Measurements from ENCODE around the gene PCDH9. TPM values are rescaled to one million over a fixed set of nuclear protein-coding genes. Genes with fewer than 3 reads are reported as not detected.

PCDH9 gene
- total and polyA plus RNA-seq, 2 of the 4 experiments (the other 2 are of a cell fraction) = 2.2 to 10.2 TPM

- TF ChIP-seq POLR2A (IDR thresholded peaks at IDR 0.05; ENCODE audit: low read depth, low read length) (no peak), BHLHE40 (IDR thresholded peaks at IDR 0.05; ENCODE audit: low read depth, low read length) (0 out of 2 replicates have a peak, but pooled peaks have one; percentile 8)
Observed at GRCh38 chr13:67048084-67048820, 181.9 kb downstream of the PCDH9 start (continued).

DNA sequence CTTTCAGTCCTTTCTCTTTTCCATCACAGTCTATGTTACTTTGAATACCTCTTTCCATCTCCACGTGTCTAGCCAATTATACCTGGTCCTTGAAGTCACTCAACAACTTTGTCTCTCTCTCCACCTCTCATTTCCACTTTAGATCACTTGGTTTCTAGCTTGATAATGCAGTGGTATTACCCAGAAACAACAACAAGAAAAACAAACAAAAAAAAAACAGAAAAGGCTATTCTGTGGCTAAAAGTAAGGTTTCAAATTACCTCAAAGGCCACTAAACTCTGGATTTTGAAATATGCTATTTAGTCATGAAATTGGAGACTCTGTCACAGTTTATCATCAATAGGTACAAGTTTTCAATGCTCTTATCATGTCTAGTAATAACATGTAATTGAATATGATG, 184.8 kb downstream of the PCDH9 start:
- no peaks in the 10 kb centered on the region for H3K36me3 ChIP-seq (ENCODE audit: control insufficient read depth, insufficient read depth, low read length)
- no peaks in the 10 kb centered on the region for H3K9me3 ChIP-seq (ENCODE audit: control insufficient read depth, insufficient read depth, low read length)
- no peak overlapping the region for H3K9ac ChIP-seq (ENCODE audit: low read depth, low read length)
- H2AK9ac ChIP-seq (replicated peaks; ENCODE audit: low read depth, low read length, poor library complexity) = no peak overlapping the region
- dilution Hi-C loops (cut with HindIII; ENCODE audit: low sequenced_read_pairs, unreplicated experiment) = no loop called here
- ATAC-seq (ENCODE audit: low read depth) (no peak), DNase-seq (no peak)
- no peak overlapping the region for H2AK5ac ChIP-seq (ENCODE audit: low read depth, low read length)
- no peak overlapping the region for H2BK5ac ChIP-seq (ENCODE audit: low read depth, low read length, poor library complexity, severe bottlenecking)
- no peak overlapping the region for H2BK120ac ChIP-seq (ENCODE audit: low read depth, low read length)
- no peaks in the 10 kb centered on the region for H3K27me3 ChIP-seq (ENCODE audit: control insufficient read depth, insufficient read depth, low read length)
- H3K27ac ChIP-seq (ENCODE audit: insufficient read depth, low read length) = no peak overlapping the region
- in situ Hi-C loops (cut with MboI; ENCODE audit: low sequenced_read_pairs) = no loop called here
- H4K5ac ChIP-seq (ENCODE audit: low read depth, low read length) = no peak overlapping the region
- H3K4ac ChIP-seq (ENCODE audit: low read depth, low read length) = no peak overlapping the region
- no peaks in the 10 kb centered on the region for H4K20me1 ChIP-seq (ENCODE audit: insufficient read depth, low read length)
- H3K14ac ChIP-seq (replicated peaks; ENCODE audit: low read depth, low read length) = no peak overlapping the region
- H3K4me1 ChIP-seq (ENCODE audit: control insufficient read depth, insufficient read depth, low read length) = peaks cover 4% of the 10 kb centered on the region
- H2AFZ ChIP-seq (replicated peaks; ENCODE audit: low read length, poor library complexity) = no peak overlapping the region
- H4K8ac ChIP-seq (ENCODE audit: low read depth in 2 of 2, low read length in 2 of 2) = no peak overlapping the region
- no peak overlapping the region for H3K23ac ChIP-seq (ENCODE audit: low read depth, low read length)
- no peak overlapping the region for H3K56ac ChIP-seq (ENCODE audit: extremely low read depth, insufficient read depth, low read length)
- H2BK20ac ChIP-seq (ENCODE audit: low read depth, low read length) = no peak overlapping the region
- TF ChIP-seq MAZ (IDR thresholded peaks at IDR 0.05; ENCODE audit: borderline replicate concordance, low read depth, low read length) (no peak), FOS (IDR thresholded peaks at IDR 0.05; ENCODE audit: low read depth, low read length) (no peak), NFE2L2 (IDR thresholded peaks at IDR 0.05; ENCODE audit: low read depth, low read length) (no peak), RCOR1 (IDR thresholded peaks at IDR 0.05; ENCODE audit: insufficient replicate concordance, low read length) (no peak), MXI1 (IDR thresholded peaks at IDR 0.05; ENCODE audit: borderline replicate concordance, low read depth, low read length) (no peak), CEBPB (IDR thresholded peaks at IDR 0.05; ENCODE audit: low read depth, low read length) (no peak)
- H3K79me1 ChIP-seq (ENCODE audit: low read depth in 1 of 2, low read length in 2 of 2) = no peaks in the 10 kb centered on the region
- ChIA-PET CTCF (no interaction called here), POLR2A (ENCODE audit: unreplicated experiment) (interaction anchor here (0.6 kb wide), 1 partner anchor 324 kb away, joined by 3 read pairs; no protein-coding TSS in a partner anchor)
- no peak overlapping the region for H4K91ac ChIP-seq (ENCODE audit: insufficient read depth, low read depth, low read length)
- H2BK15ac ChIP-seq (ENCODE audit: low read depth, low read length) = no peak overlapping the region
- no peak overlapping the region for H3K4me2 ChIP-seq (ENCODE audit: low read depth, low read length)
- peaks cover 3% of the 10 kb centered on the region; the same call in 1 of the 2 replicates for H3K9me1 ChIP-seq (ENCODE audit: insufficient read depth, low read length)
- intact Hi-C loops (cut with micrococcal nuclease) = no loop called here
- no peak overlapping the region for H3K4me3 ChIP-seq (ENCODE audit: insufficient read depth, low read depth, low read length)
- H3K18ac ChIP-seq (ENCODE audit: low read depth, low read length) = no peak overlapping the region; the same call in 1 of the 2 replicates
- no CpG with 5 or more reads among the region's 1 CpG for WGBS, 2 experiments (ENCODE audit: extremely low coverage in 2 of 2, insufficient read length in 1 of 2)
- BruUV-seq (replicated peaks) = no TSS peak

Data from IMR-90 (cell line).